Right cardiac atrium (tissue), 5 donors: ENCODE data around the gene FITM1. TPM values are rescaled to one million over a fixed set of nuclear protein-coding genes. Genes with fewer than 3 reads are reported as not detected.

Experiments used
- ATAC-seq, 2 donors: fragments of 200-7000 bp; cut with Tn5 transposase; one replicate each; pipeline versions ENCODE4 v1.8.0 to v1.9.1; 2020; ENCODE audit warnings: moderate library complexity in 2 of 2, mild to moderate bottlenecking in 1 of 2
- DNase-seq, 3 donors: peaks; one replicate each; pipeline ENCODE4 v3.0.0-alpha.2; 2020
- H3K27ac ChIP-seq: one replicate; pipeline ENCODE4 v1.5.1; 2013; ENCODE audit warnings: mild to moderate bottlenecking, low read length, control low read depth, moderate library complexity
- H3K27me3 ChIP-seq: one replicate; pipeline ENCODE4 v1.6.1; 2013; ENCODE audit not compliant: control insufficient read depth, insufficient read depth
- H3K4me1 ChIP-seq: one replicate; pipeline ENCODE4 v1.6.1; 2013; ENCODE audit warnings: low read length; ENCODE audit not compliant: control insufficient read depth, insufficient read depth
- H3K4me3 ChIP-seq: one replicate; pipeline ENCODE4 v1.5.1; 2013; ENCODE audit warnings: low read length, control low read depth
- H3K9me3 ChIP-seq: one replicate; pipeline ENCODE4 v1.6.1; 2013; ENCODE audit warnings: low read length; ENCODE audit not compliant: control insufficient read depth
- WGBS: extraction: QIAGEN DNeasy Blood & Tissue Kit; methylation state at CpG from one replicate; pipeline ENCODE4 v1.1.7; 2013; 5-methylcytosine and 5-hydroxymethylcytosine counted together
- intact Hi-C, 4 donors: fragments of 100-400 bp; cut with DNase I; formaldehyde crosslinking; loops; one replicate each; pipeline versions ENCODE4 v1.11.0 to v1.14.0; 2022 to 2023
- microRNA-seq, 2 donors: library from miRNA; unstranded; fragments of <30 nt; microRNA quantifications; one replicate each; pipeline ENCODE4 v1.2.0, GENCODE V29; 2020 to 2021
- polyA plus RNA-seq: library from polyadenylated mRNA; stranded (reverse); fragments of 200-250 nt; gene quantifications from one replicate; pipeline ENCODE4 v1.2.3, GENCODE V29; 2013
- total RNA-seq, 4 donors: library from RNA; stranded (reverse); fragmentation: NEBNext Ultra II Directional; extraction: Animal tissue kit (Norgen Biotek cat#: 25700); gene quantifications; one replicate each; pipeline ENCODE4 v1.2.1, GENCODE V29; 2021
- donor health status: healthy with polysubstance abuse.
- donor health status: DM: no; HTN: yes; CAD: no.
- donor health status: DM: no; HTN: no; CAD: no.
- donor health status: DM: no; HTN: yes; CAD: no; lungs with severe emphysema.
- donor health status: DM: yes; HTN: yes; CAD: no.

FITM1 gene
- total and polyA plus RNA-seq, 5 donors = 87.4 to 224 (median 135) TPM

DNA sequence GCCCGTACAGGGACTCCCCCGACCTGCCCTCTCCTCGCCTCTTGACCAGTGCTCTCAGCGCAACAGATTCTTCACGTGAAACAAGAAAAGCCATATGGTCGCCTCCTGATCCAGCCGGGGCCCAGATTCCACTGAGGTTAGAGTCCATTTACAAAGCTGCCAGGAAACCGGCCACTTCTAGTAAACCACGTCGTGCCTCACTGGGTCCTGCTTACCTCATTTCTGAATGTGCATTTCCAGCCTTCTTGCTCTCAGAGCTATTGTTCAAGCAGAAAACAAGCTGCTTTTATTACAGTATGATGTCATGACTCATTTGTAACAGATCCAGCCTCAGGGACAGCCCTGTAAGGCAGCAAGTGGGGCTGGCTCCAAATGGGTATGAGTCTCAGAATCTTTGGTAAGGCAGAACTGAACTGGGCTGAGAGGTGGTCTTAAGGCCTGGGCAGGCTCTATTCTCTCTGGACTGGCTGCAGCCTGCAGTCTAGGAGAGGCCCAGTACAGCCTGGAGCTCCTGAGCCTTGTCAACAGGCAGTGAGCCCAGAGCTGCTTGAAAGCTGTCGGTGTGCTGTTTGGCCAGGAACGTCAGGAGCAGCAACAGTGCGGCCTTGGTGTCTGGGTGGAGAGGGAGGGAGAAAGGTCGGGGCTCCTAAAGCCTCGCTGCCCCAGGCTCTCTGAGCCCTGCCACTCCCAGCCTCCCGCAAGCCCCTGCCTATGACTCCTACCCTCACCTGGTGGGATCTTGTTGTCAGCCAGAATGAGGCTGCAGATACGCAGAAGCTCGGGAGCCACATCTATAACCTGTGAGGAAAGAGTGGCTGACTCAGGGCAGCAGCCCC, 49.7 kb downstream of the FITM1 start:
- ATAC-seq = peak in 1 of 2 donors; percentile 15
- peak overlapping the region; percentile 43 for H3K27ac ChIP-seq
- no peaks in the 10 kb centered on the region for H3K9me3 ChIP-seq
- no peaks in the 10 kb centered on the region for H3K4me1 ChIP-seq
- intact Hi-C loops = no loop called here
- 76% methylated on average over 18 of the region's 18 CpGs for WGBS
- no peak overlapping the region for H3K4me3 ChIP-seq
- H3K27me3 ChIP-seq = no peaks in the 10 kb centered on the region
- DNase-seq = peak in 1 of 3 donors; percentile 37

DNA sequence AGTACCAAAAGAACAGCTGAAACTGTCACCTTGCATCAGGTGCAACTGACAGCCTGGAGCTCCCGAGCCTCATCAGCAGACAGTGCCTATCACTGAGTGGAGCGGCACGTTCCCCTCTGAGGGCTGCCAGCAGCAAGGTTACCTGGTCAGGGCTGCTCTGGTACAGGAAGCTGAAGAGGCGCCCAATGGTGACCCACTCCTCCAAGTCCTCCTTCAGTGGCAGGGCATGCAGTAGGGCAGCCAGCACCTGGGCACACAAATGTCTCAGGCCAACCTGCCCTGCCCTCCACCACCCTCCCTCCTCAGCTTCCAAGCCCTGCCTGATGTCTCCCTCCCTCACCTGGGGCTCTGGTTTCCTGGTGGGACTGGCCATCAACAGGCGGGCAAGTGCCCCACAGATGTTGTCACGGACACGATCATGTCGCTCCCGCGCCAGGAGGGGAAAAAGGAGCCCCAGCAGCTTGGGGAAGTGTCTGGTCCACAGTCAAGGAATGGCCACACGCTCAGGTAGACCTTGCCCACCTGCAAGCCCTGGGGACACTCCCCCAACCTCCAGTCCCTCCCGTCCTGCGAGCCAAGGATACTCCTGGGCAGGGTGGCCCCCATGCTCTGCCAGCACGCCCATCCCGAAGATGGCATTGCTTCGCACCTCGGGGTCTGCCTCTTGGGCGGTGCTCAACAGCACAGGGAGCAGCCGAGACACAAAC, 51.1 kb downstream of the FITM1 start:
- intact Hi-C loops = no loop called here
- no peak overlapping the region for H3K4me3 ChIP-seq
- 88% methylated on average over 19 of the region's 19 CpGs for WGBS
- DNase-seq (peak in 2 of 3 donors; percentile 49 to 50), ATAC-seq (no peak)
- H3K27me3 ChIP-seq = no peaks in the 10 kb centered on the region
- H3K9me3 ChIP-seq = no peaks in the 10 kb centered on the region
- H3K4me1 ChIP-seq = no peaks in the 10 kb centered on the region
- H3K27ac ChIP-seq = no peak overlapping the region

Small RNAs within 50 kb of the gene (microRNA-seq; reads per million reads assigned to microRNA genes)
- 0 reads per million in 2 donors for gene MIR7703

Other genes starting within 250 kb of the FITM1 start
Only the 30 nearest of the 31 such genes appear.
- 10 to 100 TPM; 19.9 to 27.9 (median 26.0) TPM for gene DHRS4, start 176.9 kb upstream of the FITM1 start, total RNA-seq
- 52.7 TPM for gene DHRS4, start 176.9 kb upstream of the FITM1 start, polyA plus RNA-seq
- gene DHRS4L2, start 141.7 kb upstream of the FITM1 start, total RNA-seq = 10 to 100 TPM; 15.5 to 23.6 (median 20.5) TPM
- gene DHRS4L2, start 141.7 kb upstream of the FITM1 start, polyA plus RNA-seq = 44.2 TPM
- under 1 TPM; 0.17 to 0.45 (median 0.17) TPM for gene CARMIL3, start 78.7 kb upstream of the FITM1 start, total RNA-seq
- gene CARMIL3, start 78.7 kb upstream of the FITM1 start, polyA plus RNA-seq = 0.18 TPM
- under 1 TPM in 1 of 4 donors, not detected in 3; 0.14 TPM for gene CPNE6, start 59.1 kb upstream of the FITM1 start, total RNA-seq
- 0.16 TPM for gene CPNE6, start 59.1 kb upstream of the FITM1 start, polyA plus RNA-seq
- gene PCK2, start 36.3 kb upstream of the FITM1 start, total RNA-seq = 10 to 100 TPM in 1 of 4 donors, 1 to 10 TPM in 3; 4.0 to 11.0 (median 5.3) TPM
- 3.5 TPM for gene PCK2, start 36.3 kb upstream of the FITM1 start, polyA plus RNA-seq
- gene DCAF11, start 15.9 kb upstream of the FITM1 start, total RNA-seq = 10 to 100 TPM; 50.6 to 70.7 (median 62.6) TPM
- 33.1 TPM for gene DCAF11, start 15.9 kb upstream of the FITM1 start, polyA plus RNA-seq
- gene NRL, start 15.7 kb upstream of the FITM1 start, total RNA-seq = 1 to 10 TPM in 3 of 4 donors, under 1 TPM in 1; 0.79 to 2.9 (median 2.4) TPM
- gene NRL, start 15.7 kb upstream of the FITM1 start, polyA plus RNA-seq = 2.6 TPM
- 100 to 1,000 TPM in 3 of 4 donors, 10 to 100 TPM in 1; 99.8 to 112 (median 103) TPM for gene PSME1, start 5.5 kb downstream of the FITM1 start, total RNA-seq
- 141 TPM for gene PSME1, start 5.5 kb downstream of the FITM1 start, polyA plus RNA-seq
- 10 to 100 TPM; 17.2 to 18.9 (median 18.1) TPM for gene EMC9, start 10.9 kb downstream of the FITM1 start, total RNA-seq
- gene EMC9, start 10.9 kb downstream of the FITM1 start, polyA plus RNA-seq = 21.2 TPM
- 10 to 100 TPM; 62.7 to 90.6 (median 67.6) TPM for gene PSME2, start 16.0 kb downstream of the FITM1 start, total RNA-seq
- gene PSME2, start 16.0 kb downstream of the FITM1 start, polyA plus RNA-seq = 102 TPM
- gene RNF31, start 16.8 kb downstream of the FITM1 start, total RNA-seq = 10 to 100 TPM; 29.2 to 48.4 (median 42.6) TPM
- 27.6 TPM for gene RNF31, start 16.8 kb downstream of the FITM1 start, polyA plus RNA-seq
- gene IRF9, start 30.6 kb downstream of the FITM1 start, total RNA-seq = 100 to 1,000 TPM in 1 of 4 donors, 10 to 100 TPM in 3; 47.5 to 103 (median 59.0) TPM
- 44.5 TPM for gene IRF9, start 30.6 kb downstream of the FITM1 start, polyA plus RNA-seq
- 1 to 10 TPM; 1.9 to 5.8 (median 3.2) TPM for gene REC8, start 41.4 kb downstream of the FITM1 start, total RNA-seq
- gene REC8, start 41.4 kb downstream of the FITM1 start, polyA plus RNA-seq = 4.1 TPM
- gene IPO4, start 58.2 kb downstream of the FITM1 start, total RNA-seq = 10 to 100 TPM; 10.2 to 22.5 (median 12.1) TPM
- 4.1 TPM for gene IPO4, start 58.2 kb downstream of the FITM1 start, polyA plus RNA-seq
- 10 to 100 TPM; 26.4 to 37.6 (median 30.4) TPM for gene TM9SF1, start 64.8 kb downstream of the FITM1 start, total RNA-seq
- gene TM9SF1, start 64.8 kb downstream of the FITM1 start, polyA plus RNA-seq = 14.8 TPM
- gene TSSK4, start 75.0 kb downstream of the FITM1 start, total RNA-seq = under 1 TPM in 2 of 4 donors, not detected in 2; 0.18 to 0.37 TPM
- not detected for gene TSSK4, start 75.0 kb downstream of the FITM1 start, polyA plus RNA-seq
- gene CHMP4A, start 82.8 kb downstream of the FITM1 start, total RNA-seq = 10 to 100 TPM; 35.2 to 49.3 (median 39.5) TPM
- gene CHMP4A, start 82.8 kb downstream of the FITM1 start, polyA plus RNA-seq = 56.3 TPM
- 10 to 100 TPM; 15.7 to 21.8 (median 18.8) TPM for gene MDP1, start 85.4 kb downstream of the FITM1 start, total RNA-seq
- gene MDP1, start 85.4 kb downstream of the FITM1 start, polyA plus RNA-seq = 26.8 TPM
- 100 to 1,000 TPM; 167 to 190 (median 183) TPM for gene NEDD8, start 101.7 kb downstream of the FITM1 start, total RNA-seq
- 302 TPM for gene NEDD8, start 101.7 kb downstream of the FITM1 start, polyA plus RNA-seq
- 10 to 100 TPM; 32.4 to 45.4 (median 34.6) TPM for gene GMPR2, start 102.3 kb downstream of the FITM1 start, total RNA-seq
- gene GMPR2, start 102.3 kb downstream of the FITM1 start, polyA plus RNA-seq = 30.3 TPM
- gene TINF2, start 112.0 kb downstream of the FITM1 start, total RNA-seq = 10 to 100 TPM; 38.9 to 45.9 (median 45.3) TPM
- gene TINF2, start 112.0 kb downstream of the FITM1 start, polyA plus RNA-seq = 23.0 TPM
- gene TGM1, start 132.5 kb downstream of the FITM1 start, total RNA-seq = 1 to 10 TPM in 1 of 4 donors, under 1 TPM in 3; 0.36 to 2.0 (median 0.58) TPM
- gene TGM1, start 132.5 kb downstream of the FITM1 start, polyA plus RNA-seq = 0.16 TPM
- gene RABGGTA, start 140.9 kb downstream of the FITM1 start, total RNA-seq = 10 to 100 TPM; 18.1 to 21.4 (median 20.8) TPM
- 20.7 TPM for gene RABGGTA, start 140.9 kb downstream of the FITM1 start, polyA plus RNA-seq
- gene DHRS1, start 169.1 kb downstream of the FITM1 start, total RNA-seq = 10 to 100 TPM in 2 of 4 donors, 1 to 10 TPM in 2; 5.9 to 12.0 (median 10.4) TPM
- 7.2 TPM for gene DHRS1, start 169.1 kb downstream of the FITM1 start, polyA plus RNA-seq
- gene NOP9, start 169.2 kb downstream of the FITM1 start, total RNA-seq = 10 to 100 TPM; 19.2 to 20.3 (median 19.6) TPM
- 9.6 TPM for gene NOP9, start 169.2 kb downstream of the FITM1 start, polyA plus RNA-seq
- gene CIDEB, start 177.3 kb downstream of the FITM1 start, total RNA-seq = 1 to 10 TPM; 5.8 to 8.5 (median 6.9) TPM
- 3.6 TPM for gene CIDEB, start 177.3 kb downstream of the FITM1 start, polyA plus RNA-seq
- 1 to 10 TPM; 1.2 to 2.1 (median 1.4) TPM for gene LTB4R2, start 179.5 kb downstream of the FITM1 start, total RNA-seq
- 0.66 TPM for gene LTB4R2, start 179.5 kb downstream of the FITM1 start, polyA plus RNA-seq
- 1 to 10 TPM; 2.2 to 3.1 (median 2.4) TPM for gene LTB4R, start 180.8 kb downstream of the FITM1 start, total RNA-seq
- gene LTB4R, start 180.8 kb downstream of the FITM1 start, polyA plus RNA-seq = 1.6 TPM
- 10 to 100 TPM; 24.1 to 45.3 (median 32.8) TPM for gene ADCY4, start 204.4 kb downstream of the FITM1 start, total RNA-seq
- gene ADCY4, start 204.4 kb downstream of the FITM1 start, polyA plus RNA-seq = 33.4 TPM
- gene RIPK3, start 209.3 kb downstream of the FITM1 start, total RNA-seq = 1 to 10 TPM; 2.9 to 7.0 (median 6.4) TPM
- 3.8 TPM for gene RIPK3, start 209.3 kb downstream of the FITM1 start, polyA plus RNA-seq